Hematopoietic multipotent progenitor cell (in vitro differentiated cells): Measurements from ENCODE around the gene SPEG. TPM values are rescaled to one million over a fixed set of nuclear protein-coding genes. Genes with fewer than 3 reads are reported as not detected.
A peak's percentile ranks its signal among the peaks of the same experiment; 100 is the strongest.
"Not testable (repeated sequence)": the region's sequence is repeated elsewhere in the genome, so short reads cannot be mapped to it uniquely, and the experiment has no call there.

ENCODE experiments used
- DNase-seq, 3 donors: peaks; one replicate each; pipeline ENCODE4 v3.0.0-alpha.2; 2011 to 2015; ENCODE audit warnings: low read depth in 2 of 3, low spot score in 2 of 3
- total RNA-seq: library from RNA; depleted of rRNA; stranded (reverse); fragments of >200 nt; gene quantifications from one replicate; pipeline ENCODE4 v1.2.3, GENCODE V29; 2012

The SPEG gene
- total RNA-seq = 0.81 TPM

DNA sequence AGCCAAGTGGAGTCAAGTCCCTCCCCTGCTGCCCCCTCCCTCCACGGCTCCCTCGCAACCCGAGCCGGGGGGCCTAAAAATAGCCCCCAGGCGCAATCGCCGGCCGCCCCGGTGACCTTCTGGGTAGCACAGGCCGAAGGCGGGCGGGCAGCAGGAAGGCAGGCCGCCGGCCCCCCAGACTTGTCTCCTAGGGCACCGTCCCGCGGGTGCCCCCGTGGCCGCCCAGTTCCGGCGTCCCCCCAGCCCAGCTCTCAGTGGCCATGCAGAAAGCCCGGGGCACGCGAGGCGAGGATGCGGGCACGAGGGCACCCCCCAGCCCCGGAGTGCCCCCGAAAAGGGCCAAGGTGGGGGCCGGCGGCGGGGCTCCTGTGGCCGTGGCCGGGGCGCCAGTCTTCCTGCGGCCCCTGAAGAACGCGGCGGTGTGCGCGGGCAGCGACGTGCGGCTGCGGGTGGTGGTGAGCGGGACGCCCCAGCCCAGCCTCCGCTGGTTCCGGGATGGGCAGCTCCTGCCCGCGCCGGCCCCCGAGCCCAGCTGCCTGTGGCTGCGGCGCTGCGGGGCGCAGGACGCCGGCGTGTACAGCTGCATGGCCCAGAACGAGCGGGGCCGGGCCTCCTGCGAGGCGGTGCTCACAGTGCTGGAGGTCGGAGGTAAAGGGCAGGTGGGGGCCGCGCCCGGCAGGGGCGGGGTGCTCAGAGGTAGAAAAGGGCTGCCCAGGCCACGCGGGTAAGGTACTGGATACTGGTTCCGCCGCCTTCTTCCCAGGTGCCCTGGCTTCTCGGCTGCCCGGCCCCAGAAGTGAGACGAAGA lies at the start of gene SPEG:
TSS of gene SPEG (plus strand) at position 126 of the 808 bp plus-strand sequence. CDS start at position 261, 135 bp downstream.
- no peak for DNase-seq

DNA sequence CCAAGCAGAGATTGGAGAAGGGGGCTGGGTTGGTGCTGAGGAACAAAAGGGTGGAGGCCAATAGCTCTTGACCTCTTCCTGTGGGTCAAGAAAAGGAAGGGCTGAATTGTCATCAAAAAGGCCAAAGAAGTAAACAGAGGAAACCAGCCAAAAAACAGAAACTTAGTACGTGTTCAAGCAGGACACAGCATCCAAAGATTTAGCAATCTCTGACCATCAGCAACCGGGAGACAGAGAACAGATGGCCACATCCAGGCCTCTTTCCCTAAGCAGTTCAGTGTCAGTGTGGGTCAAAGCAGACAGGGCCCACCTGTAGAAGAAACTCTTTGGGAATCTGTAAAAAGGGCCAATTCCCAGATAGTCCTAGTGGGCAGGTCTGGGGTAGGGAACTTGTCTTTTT lies 49.8 kb upstream of the SPEG start:
- DNase-seq = no peak

DNA sequence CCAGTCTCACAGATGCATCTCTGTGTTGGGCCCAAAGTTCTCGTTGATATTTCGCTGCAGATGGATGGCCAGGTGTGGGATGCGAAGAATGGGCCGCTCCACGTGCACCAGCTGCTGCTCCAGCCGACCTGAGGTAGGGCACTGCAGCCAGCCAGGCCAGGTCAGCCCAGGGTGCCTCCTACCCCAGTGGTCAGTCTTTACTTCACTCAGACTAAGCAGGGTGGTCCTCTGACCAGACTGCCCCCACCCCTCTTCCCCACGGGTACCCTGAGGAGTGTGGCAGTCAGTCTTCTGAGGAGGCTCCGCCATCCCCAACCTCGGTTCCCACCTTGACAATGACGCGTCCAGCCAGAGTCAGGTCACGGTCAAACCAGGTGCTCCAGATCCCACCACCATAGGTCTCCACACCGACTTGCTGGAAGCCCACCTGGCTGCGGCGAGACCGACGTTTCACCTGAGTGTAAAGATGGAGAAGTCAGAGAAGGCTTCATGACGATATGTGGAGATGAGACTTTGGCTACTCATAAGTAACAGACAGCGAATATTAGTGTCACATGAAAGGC lies 48.6 kb upstream of the SPEG start:
- DNase-seq = no peak

DNA sequence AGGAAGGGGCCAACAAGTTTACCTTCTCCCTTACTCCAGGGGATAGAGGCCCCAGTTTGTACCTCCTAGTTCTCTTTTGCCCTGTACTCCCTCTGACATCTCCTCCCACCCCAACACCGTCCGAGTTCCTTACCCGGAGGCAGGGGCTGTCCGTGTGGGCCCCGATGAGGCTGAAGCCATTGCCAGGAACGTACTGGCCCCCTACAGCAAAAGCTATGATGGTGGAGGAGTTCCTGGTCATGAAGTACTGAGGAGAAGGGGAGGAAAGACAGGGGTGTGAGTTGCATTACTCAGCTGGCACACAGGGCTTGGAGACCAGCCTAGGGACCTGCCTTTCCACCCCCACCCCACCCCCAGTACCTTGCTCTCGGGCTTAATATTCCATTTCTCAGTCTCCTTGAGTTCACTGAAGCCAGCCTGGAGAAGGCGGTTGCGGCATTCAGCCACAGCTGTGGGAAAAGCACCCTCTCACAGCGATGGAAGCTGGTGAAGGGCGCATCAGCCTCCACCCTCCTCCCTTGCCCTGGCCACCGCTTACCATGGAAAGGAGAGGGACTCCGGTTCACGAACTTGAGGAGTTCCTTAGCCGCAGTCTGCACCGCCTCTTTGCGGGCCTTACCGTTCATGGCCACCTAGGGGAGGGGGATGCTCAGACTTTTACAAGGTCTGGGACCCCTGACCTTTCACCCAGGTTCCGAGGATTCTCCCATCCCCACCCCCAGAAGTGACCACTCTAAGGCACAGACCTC lies 47.9 kb upstream of the SPEG start:
- peak in 1 of 3 donors; percentile 11 for DNase-seq

DNA sequence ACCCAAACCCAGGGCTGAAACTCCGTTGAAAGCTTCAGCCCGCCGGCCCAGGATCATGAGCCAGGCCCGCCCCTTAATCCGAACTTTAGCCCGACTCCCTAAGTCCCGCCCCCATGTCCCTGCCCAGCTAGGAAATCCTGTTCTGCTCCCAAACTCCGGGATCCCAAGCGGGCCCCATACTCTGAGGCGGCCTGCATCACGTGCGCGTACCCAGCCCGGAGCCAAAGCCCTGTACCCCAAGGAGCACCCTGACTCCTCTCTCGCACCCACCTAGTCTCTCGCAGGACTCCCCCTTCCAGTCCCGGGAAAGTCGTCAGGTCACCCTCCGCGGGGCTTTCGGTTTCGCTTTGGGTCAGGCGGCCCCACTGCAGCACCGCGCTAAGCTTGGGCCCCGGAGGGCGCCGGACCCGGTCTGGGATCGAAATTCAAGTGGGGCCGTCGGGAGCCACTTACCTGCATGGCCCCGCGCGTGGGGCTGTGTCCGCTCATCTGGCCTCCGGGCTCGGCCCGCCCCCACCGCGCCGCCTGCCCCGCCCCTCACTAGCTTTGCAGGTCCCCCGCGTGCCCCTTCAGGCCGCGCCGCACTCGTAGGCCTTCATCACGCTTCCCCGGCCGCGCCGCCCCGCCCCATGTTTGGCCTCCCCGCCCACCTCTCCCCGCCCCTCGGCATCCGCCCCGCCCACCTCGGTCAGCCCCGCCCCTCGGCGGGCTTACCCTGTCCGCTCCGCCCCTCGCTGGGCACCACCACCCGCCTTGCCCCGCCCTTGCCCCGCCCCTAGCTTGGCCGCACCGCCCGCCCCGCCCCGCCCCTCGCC lies 47.1 kb upstream of the SPEG start, which contains the start of gene DNPEP:
TSS of gene DNPEP (minus strand) at position 607 of the 815 bp plus-strand sequence. CDS start at position 489, 118 bp downstream.
- DNase-seq = peak; percentile 89 to 92 (median 89)

GRCh38 chr2:219388121-219388906 lies 46.3 kb upstream of the SPEG start:
- peak; percentile 94 to 97 (median 97) for DNase-seq

GRCh38 chr2:219388907-219389156 lies 45.8 kb upstream of the SPEG start:
- no peak for DNase-seq

- no peak for DNase-seq
These were observed 41.9 kb upstream of the SPEG start for GRCh38 chr2:219392754-219393153.

GRCh38 chr2:219395056-219395455 lies 39.6 kb upstream of the SPEG start:
- DNase-seq = not testable (repeated sequence)

DNA sequence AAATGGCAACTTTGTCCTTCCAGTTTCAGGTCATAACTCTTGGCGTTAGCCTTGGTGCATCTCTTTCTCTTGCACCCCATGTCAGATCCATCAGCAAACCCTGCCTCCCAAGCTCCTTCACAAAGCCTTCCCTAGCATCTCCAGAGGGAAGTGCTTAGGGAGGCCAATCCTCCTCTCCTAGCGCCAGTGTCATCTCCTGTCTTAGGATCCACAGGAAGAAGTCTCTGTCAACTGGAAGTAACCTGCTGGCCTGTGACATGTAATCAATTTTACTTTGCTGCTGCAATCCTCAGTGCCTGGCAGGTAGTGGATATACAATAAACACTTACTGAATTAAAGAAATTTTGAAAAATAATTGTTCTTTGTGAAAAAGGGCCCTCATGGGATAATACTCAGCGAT lies 39.0 kb upstream of the SPEG start:
- no peak for DNase-seq

GRCh38 chr2:219396863-219397457 lies 37.7 kb upstream of the SPEG start:
- DNase-seq = peak in 1 of 3 donors; percentile 31

DNA sequence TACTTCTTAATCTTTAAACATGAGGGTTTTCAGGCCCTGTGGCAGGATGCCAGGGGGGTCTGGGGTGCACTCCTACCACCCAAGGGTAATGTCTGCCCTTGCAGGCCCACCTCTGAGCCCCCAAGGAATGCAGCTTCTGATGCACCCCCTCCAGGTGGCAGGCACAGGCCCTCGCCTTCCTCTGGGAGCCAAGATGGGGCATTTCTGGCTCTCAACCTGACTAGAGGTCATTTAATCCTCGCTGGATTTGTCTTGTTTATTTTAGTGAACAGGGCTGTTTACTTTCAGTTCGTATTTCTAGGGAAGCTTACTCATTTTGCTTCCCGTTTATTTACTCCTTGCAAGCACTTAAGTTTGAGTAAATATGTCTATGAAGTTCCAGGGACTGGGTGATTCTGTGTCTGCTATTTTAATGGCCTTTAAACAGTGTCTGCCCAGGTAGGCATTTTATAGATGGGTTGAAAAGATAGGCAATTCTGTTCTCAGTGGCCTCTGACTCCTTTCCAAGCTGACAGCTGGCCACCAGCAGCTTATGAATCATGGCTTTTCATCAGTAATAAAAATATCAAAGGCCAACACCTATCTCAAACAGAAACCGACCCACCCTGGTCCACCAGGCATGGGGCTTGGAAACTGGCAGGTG lies 35.8 kb upstream of the SPEG start:
- DNase-seq = no peak

DNA sequence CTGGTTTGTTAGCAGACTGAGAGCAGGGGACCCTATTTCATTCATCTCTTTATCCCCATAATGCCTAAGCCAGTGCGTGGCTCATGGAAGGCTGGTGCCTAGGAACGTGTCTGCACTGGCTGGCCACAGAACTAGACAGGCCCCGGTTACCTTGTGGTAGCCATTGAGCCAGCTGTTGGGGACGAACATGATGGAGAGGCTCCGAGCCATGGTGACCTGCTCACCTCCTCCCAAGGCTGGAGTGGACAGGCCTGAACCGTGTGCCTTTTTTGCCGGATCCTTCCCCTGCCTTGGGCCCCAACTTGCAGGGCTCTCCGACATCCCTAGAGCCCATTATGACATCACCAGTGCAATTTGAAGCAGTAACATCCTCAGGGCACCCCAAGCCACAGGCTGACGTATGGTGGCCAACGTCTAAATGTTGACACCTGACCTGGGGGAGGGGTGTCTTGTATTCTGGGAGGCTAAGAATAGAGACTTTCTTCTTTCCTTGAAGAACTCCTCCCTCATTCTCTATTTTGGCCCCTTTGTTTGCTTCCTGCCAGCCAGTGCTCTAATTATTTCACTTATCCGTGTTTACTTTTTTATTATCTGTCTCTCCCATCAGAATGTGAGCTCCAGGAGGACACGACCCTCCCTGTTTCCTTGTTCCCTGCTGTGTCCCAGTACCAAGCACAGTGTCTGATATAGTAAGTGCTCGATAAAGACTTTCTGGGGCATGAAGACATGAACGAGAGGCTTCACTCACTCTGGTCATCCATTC lies 34.7 kb upstream of the SPEG start:
- DNase-seq = no peak

- DNase-seq = no peak
These were observed 34.1 kb upstream of the SPEG start for GRCh38 chr2:219400562-219400961.

DNA sequence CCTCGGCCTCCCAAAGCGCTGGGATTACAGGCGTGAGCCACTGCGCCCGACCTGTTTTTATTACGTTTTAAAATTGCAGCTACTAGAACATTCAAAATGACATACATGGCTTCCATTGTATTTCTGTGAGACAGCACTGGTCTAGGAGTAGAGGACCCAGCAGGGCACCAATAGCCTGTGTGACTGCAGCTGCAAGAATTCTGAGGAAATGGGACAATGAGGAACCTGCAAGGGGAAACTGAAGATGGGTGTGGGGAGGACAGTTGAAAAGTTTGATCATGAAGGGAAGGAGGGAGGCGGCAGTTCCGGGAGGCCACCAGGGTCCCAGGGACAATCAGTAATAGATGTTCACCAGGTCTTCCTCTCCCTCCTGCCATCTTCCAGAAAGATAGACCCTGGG lies 33.0 kb upstream of the SPEG start:
- no peak for DNase-seq

DNA sequence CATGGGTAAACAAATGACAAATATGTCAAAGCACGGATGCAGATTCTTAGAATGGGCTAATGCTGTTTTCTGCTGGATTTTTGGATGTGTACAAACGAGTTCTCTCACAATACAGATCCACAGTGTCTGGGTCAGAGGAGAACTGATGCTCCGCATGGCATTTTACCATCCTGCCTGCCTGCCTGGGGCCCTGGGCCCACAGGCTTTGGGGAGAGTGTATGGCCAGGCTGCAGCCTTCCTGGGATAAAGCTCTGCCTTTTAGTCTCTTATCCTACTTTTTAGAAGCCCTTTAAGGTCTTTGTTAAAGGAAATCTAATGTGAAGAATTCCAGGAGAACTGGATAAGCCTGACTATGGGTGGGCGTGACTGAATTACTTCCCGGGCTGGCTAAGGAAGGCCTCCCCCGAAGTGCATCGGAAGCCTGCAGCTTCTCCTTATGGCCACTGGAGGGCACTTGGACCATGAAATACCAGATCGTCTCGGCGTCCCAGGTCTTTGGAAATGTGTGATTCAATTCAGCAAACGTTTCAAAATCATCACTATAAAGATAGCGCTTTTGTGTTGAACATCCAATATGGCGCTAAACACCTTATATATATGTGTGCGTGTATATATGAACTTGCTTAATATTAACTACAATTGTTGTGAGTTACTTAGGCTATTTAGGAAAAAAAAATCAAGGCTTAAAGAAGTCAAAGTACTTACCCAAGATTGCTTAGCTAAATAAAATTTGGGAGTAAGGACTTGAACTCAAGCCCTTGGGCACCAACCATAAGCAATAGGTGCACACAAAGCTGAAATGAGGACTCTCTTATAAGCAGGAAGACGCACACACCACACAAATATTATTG lies 31.8 kb upstream of the SPEG start:
- DNase-seq = peak; percentile 23 to 79 (median 54)

- DNase-seq = no peak
These were observed 30.8 kb upstream of the SPEG start for GRCh38 chr2:219403861-219404260.
